Measurements from ENCODE around the gene SHANK3.
"Not testable (repeated sequence)": the region's sequence is repeated elsewhere in the genome, so short reads cannot be mapped to it uniquely, and the experiment has no call there.

GRCh38 chr22:50659711-50660110 lies 12.9 kb upstream of the SHANK3 start:
- TF ChIP-seq CTCF, POLR2A (IDR thresholded peaks at IDR 0.05): not testable (repeated sequence)
